Suppressor macrophage treated with lipopolysaccharide for 1 hour (primary cell): ENCODE measurements around the gene PAX1.

Source experiments
- DNase-seq, 3 donors: peaks; one replicate each; pipeline ENCODE4 v3.0.0-alpha.2; 2020 to 2022

PAX1 gene

DNA sequence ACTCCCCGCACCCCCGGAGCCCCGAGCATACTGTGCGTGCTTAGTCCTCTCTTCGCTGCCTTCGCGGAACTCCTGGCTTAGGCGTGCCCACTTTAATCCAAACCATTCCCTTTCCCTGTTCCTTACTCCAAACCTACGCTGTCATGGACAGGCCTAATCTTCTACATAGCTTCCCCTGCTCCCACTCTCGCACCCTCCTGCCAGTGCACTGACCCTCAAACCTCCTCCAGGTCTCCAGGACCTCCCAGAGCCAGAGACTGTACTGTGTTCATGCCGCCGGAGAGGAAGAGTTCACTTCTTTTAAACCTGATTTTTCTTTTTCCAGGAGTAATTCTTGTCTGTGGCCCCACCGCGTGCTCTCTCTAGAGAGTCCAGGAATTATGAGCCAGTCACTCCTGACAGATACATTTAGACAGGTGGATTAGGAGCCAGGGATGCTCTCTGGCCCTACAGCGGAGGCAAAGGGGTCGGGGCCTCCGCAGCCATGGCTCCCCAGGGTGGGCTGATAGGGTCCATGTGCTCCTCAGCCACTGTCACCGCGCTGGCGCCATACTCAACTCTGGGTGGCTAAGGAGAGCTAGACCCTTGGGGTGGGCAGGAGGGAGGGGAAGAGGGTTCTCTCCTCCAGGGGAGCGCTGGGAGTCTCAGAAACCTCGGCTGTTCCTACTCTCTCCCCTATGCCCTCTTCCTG lies 1.6 kb upstream of the PAX1 start:
- DNase-seq, result no peak

DNA sequence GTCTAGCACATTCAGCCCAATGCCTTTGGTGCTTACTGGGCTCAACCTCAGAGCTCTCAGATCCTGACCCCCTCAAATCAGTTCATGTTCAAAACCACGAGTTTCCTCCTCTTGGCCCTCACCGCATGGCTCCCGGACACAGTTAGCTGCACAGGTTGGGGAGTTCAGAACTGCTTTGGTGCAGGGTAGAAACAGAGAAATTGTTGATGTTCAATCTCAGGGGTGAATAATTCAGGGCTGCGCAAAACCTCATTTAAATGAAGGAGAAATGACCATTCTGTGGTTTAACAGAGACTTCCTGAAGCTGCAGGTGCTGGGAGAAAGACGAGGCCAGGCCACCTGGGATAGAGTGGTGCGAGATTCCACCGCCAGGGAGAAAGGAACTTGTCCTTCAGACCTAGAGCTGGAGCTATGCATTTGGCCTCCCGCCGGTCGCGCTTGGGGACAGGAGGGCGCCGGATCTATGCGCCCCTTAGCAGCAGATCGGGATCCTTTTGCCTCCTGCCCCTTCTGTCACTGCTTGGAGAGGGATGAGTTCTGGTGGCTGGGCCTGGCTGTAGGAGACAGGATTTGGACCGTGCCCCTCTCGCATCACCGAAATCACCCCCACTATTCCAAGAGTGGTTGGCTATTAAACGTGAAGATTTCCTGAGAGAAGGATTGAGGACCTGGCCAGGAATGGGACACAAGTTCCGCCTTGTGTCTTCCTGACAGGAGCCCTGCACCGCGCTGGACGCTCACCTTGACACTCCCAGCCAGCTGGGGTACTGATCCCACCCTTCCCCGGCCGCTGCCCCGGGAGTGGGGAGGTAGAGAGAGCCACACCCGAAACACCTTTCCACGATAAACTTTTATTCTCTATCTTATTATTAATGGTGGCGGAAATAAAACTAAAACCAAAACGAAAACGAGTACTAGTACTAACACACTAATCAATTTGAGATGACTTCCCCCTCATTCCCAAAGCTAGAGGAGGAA lies 767 bp upstream of the PAX1 start:
- no peak for DNase-seq

GRCh38 chr20:21706261-21707195 lies 1.1 kb downstream of the PAX1 start:
- DNase-seq, result no peak

- DNase-seq, result no peak
Observed at GRCh38 chr20:21707267-21707666, 1.8 kb downstream of the PAX1 start.

- no peak for DNase-seq
Observed at GRCh38 chr20:21707999-21708737, 2.7 kb downstream of the PAX1 start.

- no peak for DNase-seq
Observed at GRCh38 chr20:21708738-21709534, 3.5 kb downstream of the PAX1 start.

- DNase-seq, result no peak
Observed at GRCh38 chr20:21709535-21709904, 4.1 kb downstream of the PAX1 start.

DNA sequence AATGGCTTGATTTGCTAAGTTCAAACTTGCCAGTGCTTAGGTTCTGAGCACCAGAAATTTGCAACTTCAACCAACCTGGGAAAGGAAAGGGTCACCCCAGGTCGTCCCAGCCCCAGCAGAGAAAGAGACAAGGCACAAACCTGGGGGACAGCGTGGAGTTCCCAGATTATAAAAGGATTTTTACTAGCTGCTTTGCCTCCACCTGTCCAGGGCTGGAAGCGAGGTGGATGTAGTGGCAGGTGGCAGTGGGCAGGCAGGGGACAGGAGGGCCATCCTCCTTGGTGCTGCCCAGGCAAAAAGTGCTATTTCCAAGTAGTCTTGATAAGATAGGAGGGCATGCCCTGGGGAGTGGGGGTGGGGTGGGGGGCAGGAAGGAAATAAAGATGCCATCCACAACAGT lies 4.9 kb downstream of the PAX1 start:
- DNase-seq, result no peak

- no peak for DNase-seq
Observed at GRCh38 chr20:21710863-21711431, 5.5 kb downstream of the PAX1 start.

GRCh38 chr20:21712443-21713059 lies 7.1 kb downstream of the PAX1 start:
- DNase-seq, result no peak

DNA sequence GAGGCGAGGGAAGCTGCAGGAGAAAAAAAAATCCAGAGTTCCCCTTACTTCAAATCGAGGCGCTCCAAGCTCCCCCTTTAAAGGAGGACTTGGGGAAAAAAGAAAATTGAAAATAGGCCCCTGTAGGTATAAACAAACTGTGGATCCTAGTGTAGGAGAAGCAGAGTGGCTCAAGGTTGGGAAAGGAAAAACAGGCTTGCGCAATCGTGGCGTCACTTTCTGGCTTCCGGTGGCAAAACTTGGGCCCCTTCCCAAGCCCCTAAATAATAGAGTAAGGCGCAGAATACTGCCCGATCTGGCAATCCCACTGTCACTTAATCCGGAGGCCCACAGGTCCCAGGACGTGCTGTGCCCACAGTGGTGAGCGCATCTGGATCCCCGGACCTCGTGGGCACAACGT lies 8.0 kb downstream of the PAX1 start:
- no peak for DNase-seq

DNA sequence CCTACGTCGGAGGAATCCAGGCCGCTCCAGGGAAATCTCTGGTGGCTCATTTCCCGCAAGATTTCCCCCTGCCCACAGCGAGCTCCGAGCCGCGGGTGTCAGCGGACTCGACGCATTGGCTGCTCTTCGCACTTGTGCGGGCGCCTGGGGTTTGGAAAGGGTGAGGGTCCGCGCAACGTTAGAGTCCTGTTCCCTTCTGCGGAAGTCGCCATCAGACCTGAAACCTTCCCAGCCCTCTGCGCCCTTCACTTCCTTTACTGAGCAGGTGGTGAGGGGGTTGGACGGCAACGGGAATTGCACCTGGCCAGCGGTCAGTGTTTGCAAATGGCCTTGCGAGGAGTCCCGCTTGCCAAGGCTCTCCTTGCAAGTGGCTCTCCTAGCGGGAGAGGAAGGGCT lies 8.4 kb downstream of the PAX1 start:
- no peak for DNase-seq

DNA sequence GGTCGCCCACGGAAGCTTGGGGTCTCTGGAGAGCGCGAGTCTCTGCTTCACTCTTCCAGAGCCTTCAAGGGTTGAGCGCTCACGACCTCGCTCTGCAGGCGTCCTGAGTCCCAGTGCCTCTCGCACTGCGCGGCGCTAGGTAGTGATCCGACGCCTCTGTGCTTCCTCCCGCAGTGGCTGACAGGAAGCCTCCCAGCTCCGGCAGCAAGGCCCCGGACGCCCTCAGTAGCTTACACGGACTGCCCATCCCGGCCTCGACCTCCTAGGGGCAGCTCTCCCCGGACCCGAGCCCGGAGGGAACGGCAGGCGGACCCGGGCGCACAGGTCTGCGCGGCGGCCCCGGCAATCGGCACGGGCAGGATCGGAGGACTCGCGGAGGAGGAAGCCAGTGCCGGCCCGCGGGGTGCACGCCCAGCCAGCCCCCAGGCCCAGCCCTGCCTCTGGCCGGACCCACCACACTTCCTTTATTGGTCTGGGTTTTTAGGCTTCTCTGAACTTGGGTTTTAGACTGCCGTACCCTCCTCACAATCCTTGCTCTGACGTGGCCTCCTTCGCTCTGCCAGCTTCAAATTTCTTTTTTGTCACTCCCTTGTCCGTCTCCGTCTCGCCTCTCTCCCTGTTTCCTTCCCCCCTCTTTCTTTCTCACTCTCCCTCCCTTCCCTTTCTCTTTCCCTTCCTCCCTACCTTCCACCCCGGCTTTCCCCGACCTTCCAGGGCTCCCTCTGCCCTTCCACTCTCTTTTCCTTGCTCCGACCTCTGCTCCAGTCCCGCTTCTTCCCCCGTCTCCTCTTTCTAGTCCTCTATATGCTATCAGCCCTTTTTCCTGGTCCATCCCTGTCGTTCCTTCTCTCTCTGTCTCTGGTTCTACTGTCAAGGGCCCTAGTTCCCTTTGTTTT lies 9.1 kb downstream of the PAX1 start:
- no peak for DNase-seq

- DNase-seq, result no peak
Observed at GRCh38 chr20:21715193-21715881, 9.9 kb downstream of the PAX1 start.

- DNase-seq, result peak; percentile 62 to 74 (median 65)
Observed at GRCh38 chr20:21719592-21720214, 14.2 kb downstream of the PAX1 start.

DNA sequence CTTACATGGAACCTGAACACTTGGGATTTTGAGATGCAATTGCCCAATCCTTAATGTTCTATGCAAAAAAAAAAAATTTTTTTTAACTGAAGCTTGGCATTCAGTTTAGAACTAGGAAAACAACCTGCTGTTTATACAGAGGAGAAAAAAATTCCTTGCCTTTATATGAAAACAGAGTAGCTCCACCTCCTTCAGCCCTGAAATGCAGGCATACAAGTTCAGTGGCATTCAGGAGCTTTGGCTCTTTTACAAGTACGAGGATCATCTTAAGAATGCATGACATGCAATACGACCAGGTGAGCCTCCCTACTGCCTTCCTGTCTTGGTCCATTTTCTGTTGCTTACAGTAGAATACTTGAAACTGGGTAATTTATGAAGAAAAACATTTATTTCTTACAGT lies 20.4 kb downstream of the PAX1 start:
- DNase-seq, result no peak

- DNase-seq, result no peak
Observed at GRCh38 chr20:21729316-21729715, 23.9 kb downstream of the PAX1 start.

GRCh38 chr20:21739161-21739560 lies 33.7 kb downstream of the PAX1 start:
- DNase-seq, result no peak
